Measurements from ENCODE around the gene CD248.

The CD248 gene

DNA sequence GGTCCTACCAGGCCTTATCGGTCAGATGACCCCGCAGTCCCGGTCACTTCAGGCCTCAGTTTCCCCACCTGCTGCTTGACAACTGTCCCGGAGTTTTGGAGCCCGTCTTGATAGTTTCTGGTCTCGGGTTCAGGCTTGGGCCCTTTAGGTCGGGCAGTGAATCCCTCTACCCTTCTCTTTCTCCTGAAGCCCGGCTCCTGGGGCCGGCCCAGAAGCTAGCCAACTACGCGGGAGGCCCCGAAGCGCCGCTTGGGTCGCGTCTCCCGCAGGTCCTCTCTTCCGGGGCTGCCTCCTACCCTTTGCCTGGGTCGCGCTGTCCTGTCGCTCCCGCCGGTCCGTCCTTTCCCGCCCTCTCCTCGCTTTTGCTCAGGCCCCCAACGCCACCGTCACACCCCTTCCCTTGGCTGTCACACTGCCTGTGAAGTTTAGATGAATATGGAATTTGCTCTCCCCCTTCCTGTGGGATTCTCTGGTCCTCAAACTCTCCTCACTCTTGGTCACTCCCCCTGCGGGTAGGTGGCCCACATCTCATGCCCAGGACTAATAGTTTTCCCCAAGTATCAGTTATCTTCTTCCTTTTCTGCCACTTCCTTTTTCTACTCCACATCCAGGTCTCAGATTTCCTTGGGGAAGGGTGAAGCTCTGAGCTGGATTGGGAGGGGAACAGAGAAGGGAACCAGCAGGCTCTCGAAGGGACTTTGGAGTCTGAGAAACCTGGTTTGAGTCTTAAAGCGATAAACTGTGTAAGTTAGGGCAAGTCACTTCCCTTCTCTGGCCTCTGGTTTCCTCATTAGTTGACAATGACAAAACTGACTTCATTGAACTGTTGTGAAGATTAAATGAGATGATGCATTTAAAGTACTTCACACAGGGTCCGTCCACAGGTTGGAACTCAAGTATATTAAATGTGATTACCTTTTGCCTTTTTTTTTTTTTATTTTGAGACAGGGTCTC lies 47.6 kb downstream of the CD248 start:
- DNase-seq: peak; percentile 53

DNA sequence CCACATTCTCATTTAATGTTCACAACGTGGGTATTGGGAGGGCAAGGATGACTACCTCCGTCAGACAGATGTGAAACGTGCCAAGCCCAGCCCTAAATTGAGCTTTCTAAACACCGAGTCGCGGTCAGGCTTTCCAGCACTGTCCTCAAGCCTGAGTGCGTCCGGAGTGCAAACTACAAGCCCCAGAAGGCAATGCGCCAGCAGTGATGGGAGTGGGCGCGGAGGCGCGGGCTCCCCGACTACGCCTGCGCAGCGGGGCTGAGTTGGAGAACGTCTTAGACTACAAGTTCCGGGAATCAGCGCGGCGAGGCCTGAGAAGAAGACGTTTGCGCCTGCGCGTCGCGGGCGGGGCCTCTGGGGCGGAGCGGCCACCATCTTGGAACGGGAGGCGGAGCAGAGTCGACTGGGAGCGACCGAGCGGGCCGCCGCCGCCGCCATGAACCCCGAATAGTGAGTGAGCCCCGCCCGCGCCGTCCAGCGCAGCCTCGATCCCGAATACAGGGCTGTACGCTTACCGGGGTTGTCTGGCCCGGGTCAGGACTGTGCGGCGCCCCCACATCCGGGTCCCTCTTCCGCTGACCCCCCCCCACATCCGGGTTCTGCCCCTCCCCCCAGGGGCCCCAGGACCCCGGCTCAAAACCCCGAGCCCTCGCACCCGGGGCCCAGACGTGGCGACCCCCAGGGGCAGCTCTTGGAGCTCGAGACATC lies 48.4 kb downstream of the CD248 start, which contains the start of gene RAB1B:
Gene RAB1B (plus strand): TSS at position 396 of the 708 bp plus-strand sequence. CDS start 41 bp downstream, at position 437.
- peak; percentile 100 for DNase-seq

DNA sequence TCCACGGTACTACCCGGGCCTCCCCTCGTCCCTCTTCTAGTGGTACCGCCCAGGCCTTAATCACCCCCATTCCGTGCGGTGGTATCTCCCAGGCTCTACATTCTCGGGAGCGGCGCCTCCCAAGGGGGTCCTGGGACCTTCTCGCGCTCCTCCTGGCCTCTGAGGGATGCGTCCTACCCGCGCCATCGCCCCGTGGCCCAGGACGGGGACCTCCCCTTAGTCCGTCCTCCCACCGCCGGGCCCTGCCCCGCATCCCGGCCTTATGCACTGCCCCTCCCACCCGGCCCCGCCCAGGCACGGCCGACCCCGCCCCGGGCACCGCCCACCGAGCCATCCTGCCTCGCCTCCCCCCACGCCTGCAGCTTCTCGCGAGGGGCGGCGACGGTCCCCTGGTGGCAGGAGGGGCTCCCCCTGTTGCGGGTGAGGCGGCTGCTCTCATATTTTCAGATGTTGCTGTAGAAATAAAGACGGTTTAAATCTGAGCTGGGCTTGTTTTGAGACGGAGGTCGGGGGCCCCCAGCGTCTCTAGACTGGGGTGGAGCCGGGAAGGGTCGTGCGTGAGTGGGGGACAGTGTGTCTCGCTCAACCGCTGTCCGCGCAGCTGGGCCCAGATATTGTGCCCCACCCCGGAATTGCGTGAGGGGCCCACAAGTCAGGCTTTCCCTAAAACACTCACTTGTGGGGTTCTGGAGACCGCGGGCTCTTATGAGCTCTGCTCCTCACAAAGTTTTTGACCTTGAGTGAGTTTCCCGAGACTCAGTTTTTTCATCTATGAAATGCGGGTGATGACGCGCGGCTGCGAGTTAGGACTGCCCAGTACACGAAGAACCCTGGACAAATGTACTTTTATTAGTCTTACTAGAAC lies 49.2 kb downstream of the CD248 start:
- peak; percentile 89 for DNase-seq

DNA sequence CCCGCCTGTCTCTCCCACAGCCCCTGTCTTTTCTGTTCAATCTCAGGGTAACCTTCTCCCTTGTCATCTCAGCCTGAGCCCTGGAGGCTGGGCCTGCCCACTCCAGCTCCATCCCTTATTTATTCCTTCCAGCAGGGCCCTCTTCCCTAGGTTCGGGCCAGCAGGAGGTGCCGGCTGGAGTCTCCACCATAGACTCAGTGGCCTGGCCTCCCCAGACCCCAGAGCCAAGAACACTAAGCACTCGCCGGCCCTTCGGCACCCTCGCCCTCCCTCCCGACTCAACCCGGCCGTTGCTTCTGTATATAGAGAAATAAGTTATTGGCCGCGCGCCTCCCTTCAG lies 49.8 kb downstream of the CD248 start:
- no peak for DNase-seq

- DNase-seq: no peak
Observed at GRCh38 chr11:66266378-66267038, 50.3 kb downstream of the CD248 start.

DNA sequence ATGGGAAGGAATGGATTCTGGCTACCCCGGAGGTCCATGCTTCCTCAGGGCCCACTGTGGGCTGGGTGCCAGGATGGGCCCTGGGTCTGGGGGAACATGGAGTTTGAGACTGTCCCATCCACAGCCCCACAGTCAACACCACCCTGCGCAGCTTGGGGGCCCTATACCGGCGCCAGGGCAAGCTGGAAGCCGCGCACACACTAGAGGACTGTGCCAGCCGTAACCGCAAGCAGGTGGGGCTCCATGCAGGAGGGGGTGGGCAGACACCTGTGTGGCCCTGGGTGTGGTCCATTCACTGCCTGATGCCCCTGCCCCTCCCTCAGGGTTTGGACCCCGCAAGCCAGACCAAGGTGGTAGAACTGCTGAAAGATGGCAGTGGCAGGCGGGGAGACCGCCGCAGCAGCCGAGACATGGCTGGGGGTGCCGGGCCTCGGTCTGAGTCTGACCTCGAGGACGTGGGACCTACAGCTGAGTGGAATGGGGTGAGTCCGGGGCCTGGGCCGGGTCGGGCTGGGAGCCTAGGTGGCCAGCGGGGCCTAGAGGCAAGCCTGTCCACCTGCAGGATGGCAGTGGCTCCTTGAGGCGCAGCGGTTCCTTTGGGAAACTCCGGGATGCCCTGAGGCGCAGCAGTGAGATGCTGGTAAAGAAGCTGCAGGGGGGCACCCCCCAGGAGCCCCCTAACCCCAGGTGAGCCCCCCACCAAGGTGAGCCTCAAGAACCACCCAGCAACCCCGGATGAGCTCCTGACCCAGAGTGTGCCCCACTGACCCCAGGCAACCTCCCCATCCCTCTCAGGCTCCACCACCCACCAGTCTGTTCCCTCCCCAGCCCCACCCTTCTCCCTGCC lies 51.1 kb downstream of the CD248 start:
- DNase-seq: no peak

DNA sequence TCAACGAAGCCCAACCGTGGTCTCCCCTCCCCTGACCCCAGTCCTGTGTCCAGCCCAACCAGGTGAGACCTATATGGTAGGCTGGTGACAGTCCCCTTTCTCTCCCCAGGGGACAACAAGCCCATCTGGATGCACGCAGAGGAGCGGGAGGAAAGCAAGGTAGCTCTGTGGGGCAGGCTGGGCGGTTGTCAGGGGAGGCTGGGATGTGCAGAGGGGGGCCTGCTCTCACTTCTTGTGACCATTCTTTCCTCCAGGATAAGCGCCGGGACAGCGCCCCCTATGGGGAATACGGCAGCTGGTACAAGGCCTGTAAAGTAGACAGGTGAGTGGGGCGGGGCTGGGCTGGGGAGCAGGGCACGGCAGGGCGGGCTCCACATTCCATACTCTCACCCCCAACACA lies 51.9 kb downstream of the CD248 start:
- DNase-seq: peak; percentile 57

Measured in RPMI8226 (cell line).